Neutrophil (primary cell): ENCODE measurements around the gene TCERG1L.

Source experiments
- H3K27ac ChIP-seq: fragments of 200-600 bp; sonication (generic); 2 replicates; pipeline ENCODE4 v1.5.1; 2016; ENCODE audit warnings: mild to moderate bottlenecking, moderate library complexity
- H3K27me3 ChIP-seq: fragments of 200-600 bp; sonication (generic); 2 replicates; pipeline ENCODE4 v1.6.0; 2016; ENCODE audit warnings: mild to moderate bottlenecking
- H3K36me3 ChIP-seq: fragments of 200-600 bp; sonication (generic); 2 replicates; pipeline ENCODE4 v1.5.1; 2017
- H3K4me1 ChIP-seq, 2 experiments: fragments of 200-600 bp in 1 of 2; sonication (generic) in 1 of 2; 1 replicate in 1 of 2; 2 replicates in 1 of 2; pipeline versions ENCODE4 v1.5.1 to v1.6.1; 2013 to 2016; ENCODE audit warnings: low read depth in 1 of 2, low read length in 1 of 2, mild to moderate bottlenecking in 1 of 2, moderate library complexity in 1 of 2; ENCODE audit not compliant: control insufficient read depth in 1 of 2, insufficient read depth in 1 of 2
- H3K4me3 ChIP-seq, 2 experiments: fragments of 200-600 bp in 1 of 2; sonication (generic) in 1 of 2; 1 replicate in 1 of 2; 2 replicates in 1 of 2; pipeline ENCODE4 v1.5.1; 2013 to 2016; ENCODE audit warnings: low read depth in 1 of 2, low read length in 1 of 2, mild to moderate bottlenecking in 1 of 2, moderate library complexity in 1 of 2
- H3K9me3 ChIP-seq: fragments of 200-600 bp; sonication (generic); 2 replicates; pipeline ENCODE4 v1.5.1; 2016
- TF ChIP-seq, protein P1 (sequence below): fragments of 200-600 bp; sonication (generic); IDR thresholded peaks from 2 replicates; pipeline ENCODE4 v1.5.1; 2016; ENCODE audit warnings: antibody characterized with exemption

The TCERG1L gene

GRCh38 chr10:131310551-131311401 lies 745 bp downstream of the TCERG1L start:
- H3K4me1 ChIP-seq: no peaks in the 10 kb centered on the region
- no peaks in the 10 kb centered on the region for H3K9me3 ChIP-seq
- no peak overlapping the region for H3K27ac ChIP-seq
- no peak overlapping the region for H3K4me3 ChIP-seq
- TF ChIP-seq, protein P1, sequence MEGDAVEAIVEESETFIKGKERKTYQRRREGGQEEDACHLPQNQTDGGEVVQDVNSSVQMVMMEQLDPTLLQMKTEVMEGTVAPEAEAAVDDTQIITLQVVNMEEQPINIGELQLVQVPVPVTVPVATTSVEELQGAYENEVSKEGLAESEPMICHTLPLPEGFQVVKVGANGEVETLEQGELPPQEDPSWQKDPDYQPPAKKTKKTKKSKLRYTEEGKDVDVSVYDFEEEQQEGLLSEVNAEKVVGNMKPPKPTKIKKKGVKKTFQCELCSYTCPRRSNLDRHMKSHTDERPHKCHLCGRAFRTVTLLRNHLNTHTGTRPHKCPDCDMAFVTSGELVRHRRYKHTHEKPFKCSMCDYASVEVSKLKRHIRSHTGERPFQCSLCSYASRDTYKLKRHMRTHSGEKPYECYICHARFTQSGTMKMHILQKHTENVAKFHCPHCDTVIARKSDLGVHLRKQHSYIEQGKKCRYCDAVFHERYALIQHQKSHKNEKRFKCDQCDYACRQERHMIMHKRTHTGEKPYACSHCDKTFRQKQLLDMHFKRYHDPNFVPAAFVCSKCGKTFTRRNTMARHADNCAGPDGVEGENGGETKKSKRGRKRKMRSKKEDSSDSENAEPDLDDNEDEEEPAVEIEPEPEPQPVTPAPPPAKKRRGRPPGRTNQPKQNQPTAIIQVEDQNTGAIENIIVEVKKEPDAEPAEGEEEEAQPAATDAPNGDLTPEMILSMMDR: no peak
- peaks cover 90% of the 10 kb centered on the region for H3K27me3 ChIP-seq
- no peaks in the 10 kb centered on the region for H3K36me3 ChIP-seq

DNA sequence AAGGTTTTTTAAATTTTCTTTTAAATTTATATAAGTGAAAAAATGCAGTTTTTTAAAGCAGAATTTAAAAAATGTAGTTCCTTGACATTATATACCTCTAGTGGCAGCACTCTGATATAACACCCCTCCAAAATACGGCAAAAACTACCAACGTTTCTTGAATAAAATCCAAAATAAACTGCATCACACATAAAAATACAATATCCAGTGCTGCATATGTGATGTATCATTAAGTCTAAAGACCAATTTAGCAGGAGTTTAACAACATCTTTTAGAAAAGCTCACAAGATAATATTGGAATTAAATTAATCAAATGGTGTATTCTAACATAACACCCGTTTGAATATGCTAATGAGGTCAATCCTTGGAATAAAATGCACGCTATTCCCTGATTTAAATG lies 1.4 kb downstream of the TCERG1L start:
- Histone ChIP-seq H3K27me3 (peaks cover 84% of the 10 kb centered on the region), H3K4me1 (no peaks in the 10 kb centered on the region), H3K27ac (no peak overlapping the region), H3K9me3 (no peaks in the 10 kb centered on the region), H3K36me3 (no peaks in the 10 kb centered on the region), H3K4me3 (no peak overlapping the region)
- TF ChIP-seq, protein P1: no peak

DNA sequence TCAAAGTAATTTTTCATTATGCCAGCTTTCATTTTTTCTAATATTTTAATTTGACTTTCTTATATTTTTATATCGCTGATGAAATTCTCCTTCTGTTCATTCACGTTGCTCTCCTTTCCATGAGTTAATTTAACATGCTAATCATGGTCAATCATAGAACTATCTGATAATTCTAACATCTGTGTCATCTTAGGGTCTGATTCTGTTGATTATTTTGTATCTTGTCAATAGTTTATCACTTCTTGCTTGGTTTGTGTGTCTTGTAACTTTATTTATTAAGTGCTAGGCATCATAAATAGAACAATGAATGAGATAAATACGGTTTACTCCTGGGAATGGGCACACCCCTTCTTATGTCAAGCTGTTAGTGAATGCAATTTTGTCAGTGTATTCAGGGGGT lies 11.0 kb downstream of the TCERG1L start:
- TF ChIP-seq, protein P1: no peak
- Histone ChIP-seq H3K27me3 (no peaks in the 10 kb centered on the region), H3K4me3 (no peak overlapping the region), H3K27ac (no peak overlapping the region), H3K36me3 (no peaks in the 10 kb centered on the region), H3K9me3 (no peaks in the 10 kb centered on the region), H3K4me1 (no peaks in the 10 kb centered on the region)

DNA sequence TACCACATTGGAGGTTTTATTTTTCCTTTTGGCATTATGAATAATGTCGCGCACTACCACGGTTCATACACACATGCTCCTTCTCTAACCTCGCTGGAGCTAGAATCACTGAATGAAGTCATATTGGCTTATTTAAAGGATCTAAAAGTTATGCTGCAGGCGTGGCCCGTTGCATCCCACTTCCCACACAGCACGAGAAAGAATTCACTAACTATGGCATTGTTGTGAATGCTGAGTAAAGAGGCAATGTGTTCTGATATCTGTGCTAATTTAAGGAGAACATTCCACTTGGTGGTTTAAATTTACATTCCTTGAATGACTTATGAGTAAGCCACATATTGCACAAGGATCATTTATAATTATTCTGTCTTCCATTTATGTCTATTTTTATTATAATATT lies 20.7 kb downstream of the TCERG1L start:
- TF ChIP-seq, protein P1: no peak
- H3K4me1 ChIP-seq: no peaks in the 10 kb centered on the region
- H3K9me3 ChIP-seq: no peaks in the 10 kb centered on the region
- H3K4me3 ChIP-seq: no peak overlapping the region
- H3K27me3 ChIP-seq: no peaks in the 10 kb centered on the region
- H3K27ac ChIP-seq: no peak overlapping the region
- no peaks in the 10 kb centered on the region for H3K36me3 ChIP-seq

- no peaks in the 10 kb centered on the region for H3K4me1 ChIP-seq
- H3K27ac ChIP-seq: no peak overlapping the region
- TF ChIP-seq, protein P1: no peak
- no peaks in the 10 kb centered on the region for H3K9me3 ChIP-seq
- H3K4me3 ChIP-seq: no peak overlapping the region
- H3K27me3 ChIP-seq: no peaks in the 10 kb centered on the region
- H3K36me3 ChIP-seq: no peaks in the 10 kb centered on the region
Measured at GRCh38 chr10:131288648-131289047, 22.9 kb downstream of the TCERG1L start.
